Measurements from ENCODE around the gene RPRD2.

DNA sequence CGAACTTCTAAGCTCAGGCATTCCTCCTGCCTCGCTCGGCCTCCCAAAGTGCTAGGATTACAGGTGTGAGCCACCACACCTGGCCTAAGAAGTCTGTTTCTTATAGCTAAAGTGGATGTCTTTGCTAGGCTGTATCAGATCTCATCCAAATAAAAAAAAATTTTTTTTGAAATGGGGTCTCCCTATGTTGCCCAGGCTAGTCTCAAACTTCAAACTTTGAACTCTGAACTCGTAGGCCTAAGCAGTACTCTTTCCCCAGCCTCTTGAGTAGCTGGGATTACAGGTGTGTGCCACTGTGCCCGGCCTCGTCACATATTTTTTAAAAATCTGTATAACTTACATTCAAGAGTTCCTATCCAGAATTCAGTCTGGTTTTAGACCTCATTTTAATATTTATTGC is 40.5 kb downstream of the RPRD2 start:
- TF ChIP-seq, protein P1, sequence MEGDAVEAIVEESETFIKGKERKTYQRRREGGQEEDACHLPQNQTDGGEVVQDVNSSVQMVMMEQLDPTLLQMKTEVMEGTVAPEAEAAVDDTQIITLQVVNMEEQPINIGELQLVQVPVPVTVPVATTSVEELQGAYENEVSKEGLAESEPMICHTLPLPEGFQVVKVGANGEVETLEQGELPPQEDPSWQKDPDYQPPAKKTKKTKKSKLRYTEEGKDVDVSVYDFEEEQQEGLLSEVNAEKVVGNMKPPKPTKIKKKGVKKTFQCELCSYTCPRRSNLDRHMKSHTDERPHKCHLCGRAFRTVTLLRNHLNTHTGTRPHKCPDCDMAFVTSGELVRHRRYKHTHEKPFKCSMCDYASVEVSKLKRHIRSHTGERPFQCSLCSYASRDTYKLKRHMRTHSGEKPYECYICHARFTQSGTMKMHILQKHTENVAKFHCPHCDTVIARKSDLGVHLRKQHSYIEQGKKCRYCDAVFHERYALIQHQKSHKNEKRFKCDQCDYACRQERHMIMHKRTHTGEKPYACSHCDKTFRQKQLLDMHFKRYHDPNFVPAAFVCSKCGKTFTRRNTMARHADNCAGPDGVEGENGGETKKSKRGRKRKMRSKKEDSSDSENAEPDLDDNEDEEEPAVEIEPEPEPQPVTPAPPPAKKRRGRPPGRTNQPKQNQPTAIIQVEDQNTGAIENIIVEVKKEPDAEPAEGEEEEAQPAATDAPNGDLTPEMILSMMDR (IDR thresholded peaks at IDR 0.05) = no peak
- TF ChIP-seq POLR2A (IDR thresholded peaks at IDR 0.05) = no peak
